Measurements from ENCODE around the gene HDDC3. TPM values are rescaled to one million over a fixed set of nuclear protein-coding genes. Genes with fewer than 3 reads are reported as not detected.

Gene HDDC3
- total RNA-seq, 1 experiment from 2014 or later: 21.6 TPM

GRCh38 chr15:90948506-90948905, 16.2 kb upstream of the HDDC3 start:
- H3K36me3 Mint-ChIP-seq (ENCODE audit: insufficient read depth, unreplicated experiment): peaks cover 52% of the 10 kb centered on the region
- Histone ChIP-seq H3K4me1 (no peaks in the 10 kb centered on the region), H3K9me3 (no peaks in the 10 kb centered on the region), H3K36me3 (ENCODE audit: control insufficient read depth, insufficient read depth, low read length) (peaks cover 1% of the 10 kb centered on the region; the same call in 1 of the 2 replicates), H3K27me3 (replicated peaks; ENCODE audit: control insufficient read depth, insufficient read depth, low read length) (no peaks in the 10 kb centered on the region), H3K4me3 (ENCODE audit: low read depth, low read length) (no peak overlapping the region)
- no TSS peak for BruUV-seq (replicated peaks)
- H3K27ac Mint-ChIP-seq (ENCODE audit: unreplicated experiment): no peak overlapping the region
- no peaks in the 10 kb centered on the region for H3K9me3 Mint-ChIP-seq (ENCODE audit: unreplicated experiment)
- H3K27me3 Mint-ChIP-seq (ENCODE audit: insufficient read depth, unreplicated experiment): no peaks in the 10 kb centered on the region
- ChIA-PET CTCF (no interaction called here), POLR2A (no interaction called here)
- no peak for DNase-seq
- intact Hi-C loops (cut with micrococcal nuclease; ENCODE audit: unreplicated experiment): no loop called here
- no peak overlapping the region for H3K4me3 Mint-ChIP-seq (ENCODE audit: unreplicated experiment)
- TF ChIP-seq, protein P1, sequence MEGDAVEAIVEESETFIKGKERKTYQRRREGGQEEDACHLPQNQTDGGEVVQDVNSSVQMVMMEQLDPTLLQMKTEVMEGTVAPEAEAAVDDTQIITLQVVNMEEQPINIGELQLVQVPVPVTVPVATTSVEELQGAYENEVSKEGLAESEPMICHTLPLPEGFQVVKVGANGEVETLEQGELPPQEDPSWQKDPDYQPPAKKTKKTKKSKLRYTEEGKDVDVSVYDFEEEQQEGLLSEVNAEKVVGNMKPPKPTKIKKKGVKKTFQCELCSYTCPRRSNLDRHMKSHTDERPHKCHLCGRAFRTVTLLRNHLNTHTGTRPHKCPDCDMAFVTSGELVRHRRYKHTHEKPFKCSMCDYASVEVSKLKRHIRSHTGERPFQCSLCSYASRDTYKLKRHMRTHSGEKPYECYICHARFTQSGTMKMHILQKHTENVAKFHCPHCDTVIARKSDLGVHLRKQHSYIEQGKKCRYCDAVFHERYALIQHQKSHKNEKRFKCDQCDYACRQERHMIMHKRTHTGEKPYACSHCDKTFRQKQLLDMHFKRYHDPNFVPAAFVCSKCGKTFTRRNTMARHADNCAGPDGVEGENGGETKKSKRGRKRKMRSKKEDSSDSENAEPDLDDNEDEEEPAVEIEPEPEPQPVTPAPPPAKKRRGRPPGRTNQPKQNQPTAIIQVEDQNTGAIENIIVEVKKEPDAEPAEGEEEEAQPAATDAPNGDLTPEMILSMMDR (IDR thresholded peaks at IDR 0.05; ENCODE audit: insufficient read depth in 1 of 2, low read depth in 1 of 2, low read length in 1 of 2, severe bottlenecking in 1 of 2, unreplicated experiment in 1 of 2): no peak
- peaks cover 2% of the 10 kb centered on the region for H3K4me1 Mint-ChIP-seq (ENCODE audit: low read depth, unreplicated experiment)

DNA sequence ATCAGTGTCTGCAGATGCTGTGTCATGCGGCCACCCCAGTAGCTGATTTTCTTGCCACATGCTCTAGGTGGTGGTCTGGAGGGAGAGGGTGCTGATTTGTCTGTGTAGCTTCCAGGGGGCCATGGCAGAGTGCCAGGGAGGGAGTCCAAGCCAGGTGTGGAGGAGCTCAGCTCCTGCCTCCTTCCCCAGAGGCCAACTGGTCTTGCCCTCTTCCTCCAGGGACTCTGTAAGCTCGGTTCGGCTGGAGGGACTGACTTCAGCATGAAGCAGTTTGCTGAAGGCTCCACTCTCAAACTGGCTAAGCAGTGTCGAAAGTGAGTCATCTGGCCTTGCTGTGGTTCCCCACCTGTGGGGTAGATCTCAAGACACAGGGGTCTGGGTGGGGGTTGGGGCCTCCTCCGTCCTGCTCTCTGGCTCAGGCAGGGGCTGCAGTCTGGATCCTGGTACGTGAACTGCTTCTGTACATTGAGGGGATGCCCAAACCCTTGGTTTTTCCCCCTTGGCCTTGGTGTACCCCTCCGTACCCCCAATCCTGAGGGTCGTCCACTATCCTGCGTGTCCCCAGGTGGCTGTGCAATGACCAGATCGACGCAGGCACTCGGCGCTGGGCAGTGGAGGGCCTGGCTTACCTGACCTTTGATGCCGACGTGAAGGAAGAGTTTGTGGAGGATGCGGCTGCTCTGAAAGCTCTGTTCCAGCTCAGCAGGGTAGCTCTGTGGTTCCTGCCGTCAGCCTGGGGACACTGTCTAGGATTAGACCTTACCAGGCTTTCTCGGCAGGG, 15.4 kb upstream of the HDDC3 start:
- CTCF ChIA-PET: no interaction called here
- Histone ChIP-seq H3K27me3 (replicated peaks; ENCODE audit: control insufficient read depth, insufficient read depth, low read length) (no peaks in the 10 kb centered on the region), H3K4me1 (no peaks in the 10 kb centered on the region), H3K4me3 (ENCODE audit: low read depth, low read length) (no peak overlapping the region), H3K36me3 (ENCODE audit: control insufficient read depth, insufficient read depth, low read length) (peaks cover 1% of the 10 kb centered on the region; the same call in 1 of the 2 replicates), H3K9me3 (no peaks in the 10 kb centered on the region)
- no TSS peak for BruUV-seq (replicated peaks)
- no peak overlapping the region for H3K27ac Mint-ChIP-seq (ENCODE audit: unreplicated experiment)
- DNase-seq: no peak
- no peaks in the 10 kb centered on the region for H3K9me3 Mint-ChIP-seq (ENCODE audit: unreplicated experiment)
- intact Hi-C loops (cut with micrococcal nuclease; ENCODE audit: unreplicated experiment): no loop called here
- POLR2A ChIA-PET: no interaction called here
- TF ChIP-seq, protein P1 (IDR thresholded peaks at IDR 0.05; ENCODE audit: insufficient read depth in 1 of 2, low read depth in 1 of 2, low read length in 1 of 2, severe bottlenecking in 1 of 2, unreplicated experiment in 1 of 2): no peak
- peaks cover 49% of the 10 kb centered on the region for H3K36me3 Mint-ChIP-seq (ENCODE audit: insufficient read depth, unreplicated experiment)
- H3K4me1 Mint-ChIP-seq (ENCODE audit: low read depth, unreplicated experiment): no peaks in the 10 kb centered on the region
- no peak overlapping the region for H3K4me3 Mint-ChIP-seq (ENCODE audit: unreplicated experiment)
- H3K27me3 Mint-ChIP-seq (ENCODE audit: insufficient read depth, unreplicated experiment): no peaks in the 10 kb centered on the region

GRCh38 chr15:90946941-90947576, 14.7 kb upstream of the HDDC3 start:
- POLR2A ChIA-PET: no interaction called here
- H3K36me3 Mint-ChIP-seq (ENCODE audit: insufficient read depth, unreplicated experiment): peaks cover 49% of the 10 kb centered on the region

More at GRCh38 chr15:90946941-90947576, 14.7 kb upstream of the HDDC3 start:
- H3K27ac Mint-ChIP-seq (ENCODE audit: unreplicated experiment): no peak overlapping the region
- no peak overlapping the region for H3K4me3 Mint-ChIP-seq (ENCODE audit: unreplicated experiment)
- Histone ChIP-seq H3K4me1 (no peaks in the 10 kb centered on the region), H3K4me3 (ENCODE audit: low read depth, low read length) (no peak overlapping the region), H3K36me3 (ENCODE audit: control insufficient read depth, insufficient read depth, low read length) (peaks cover 1% of the 10 kb centered on the region; the same call in 1 of the 2 replicates), H3K27me3 (replicated peaks; ENCODE audit: control insufficient read depth, insufficient read depth, low read length) (no peaks in the 10 kb centered on the region), H3K9me3 (no peaks in the 10 kb centered on the region)
- no peaks in the 10 kb centered on the region for H3K27me3 Mint-ChIP-seq (ENCODE audit: insufficient read depth, unreplicated experiment)
- TF ChIP-seq, protein P1 (IDR thresholded peaks at IDR 0.05; ENCODE audit: insufficient read depth in 1 of 2, low read depth in 1 of 2, low read length in 1 of 2, severe bottlenecking in 1 of 2, unreplicated experiment in 1 of 2): no peak
- H3K4me1 Mint-ChIP-seq (ENCODE audit: low read depth, unreplicated experiment): no peaks in the 10 kb centered on the region
- BruUV-seq (replicated peaks): no TSS peak
- intact Hi-C loops (cut with micrococcal nuclease; ENCODE audit: unreplicated experiment): no loop called here
- DNase-seq: no peak
- CTCF ChIA-PET: no interaction called here
- no peaks in the 10 kb centered on the region for H3K9me3 Mint-ChIP-seq (ENCODE audit: unreplicated experiment)
